ENCODE measurements around the gene AP2A2. TPM values are rescaled to one million over a fixed set of nuclear protein-coding genes. Genes with fewer than 3 reads are reported as not detected.
A peak's percentile ranks its signal among the peaks of the same experiment; 100 is the strongest.

Gene AP2A2
- polyA plus RNA-seq, 1 donor from 2014 or later = 7.1 TPM

DNA sequence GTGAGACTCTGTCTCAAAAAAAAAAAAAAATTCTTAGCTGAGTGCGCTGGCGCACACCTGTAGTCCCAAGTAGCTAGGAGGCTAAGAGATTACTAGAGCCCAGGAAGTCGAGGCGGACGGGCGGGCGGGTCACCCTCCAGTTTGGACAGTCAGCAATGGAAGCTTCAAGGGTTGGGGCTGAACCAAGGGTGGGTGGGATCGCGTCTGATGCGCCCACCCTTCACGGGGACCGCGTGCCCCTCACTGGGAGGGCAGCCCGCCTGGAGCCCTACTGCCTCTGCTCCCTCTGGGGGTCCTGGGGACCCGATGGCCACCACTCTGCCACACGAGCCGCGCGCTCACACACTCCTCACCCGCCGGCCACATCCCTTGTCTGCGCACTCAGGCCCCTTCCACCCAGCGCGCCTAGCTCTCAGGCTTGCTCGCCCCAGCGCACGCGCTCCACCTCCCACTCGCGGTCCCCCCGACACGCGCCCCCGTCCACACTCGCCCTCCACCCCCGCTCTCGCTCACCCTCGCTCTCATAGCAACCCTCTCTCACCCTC lies 15.6 kb upstream of the AP2A2 start:
- Mint-ChIP-seq H3K27me3 (no peaks in the 10 kb centered on the region), H3K9me3 (no peaks in the 10 kb centered on the region), H3K27ac (no peak overlapping the region)

DNA sequence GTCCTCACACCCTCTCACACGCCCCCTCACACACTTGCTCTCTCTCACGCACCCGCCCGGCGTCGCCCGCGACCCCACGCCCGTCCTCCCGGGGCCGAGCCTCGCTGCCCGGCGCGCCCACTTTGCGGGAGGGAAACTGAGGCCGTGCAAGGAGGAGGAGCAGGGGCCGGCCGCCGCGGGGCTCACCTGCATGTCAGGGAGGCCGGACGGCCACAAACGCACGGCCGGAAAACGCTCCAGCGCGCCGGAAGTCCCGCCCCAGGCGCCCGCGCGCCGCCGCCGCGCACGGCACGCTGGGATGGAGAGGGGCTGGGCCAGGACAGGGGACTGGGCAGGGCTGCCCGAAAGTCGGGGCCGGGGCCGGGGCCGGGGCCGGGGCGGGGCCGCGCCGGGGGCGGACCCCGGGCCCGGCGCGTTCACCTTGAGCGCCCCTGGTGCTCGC lies 15.1 kb upstream of the AP2A2 start, which contains the start of gene CHID1:
TSS of gene CHID1 (minus strand) at position 222 of the 442 bp plus-strand sequence. CDS start 5,994 bp downstream, outside the sequence.
- H3K4me1 Mint-ChIP-seq = peaks cover 5 to 17% (median 6%) of the 10 kb centered on the region in 3 donors

More for the DNA sequence above, 15.6 kb upstream of the AP2A2 start:
- H3K4me1 Mint-ChIP-seq = peaks cover 5 to 17% (median 6%) of the 10 kb centered on the region in 3 donors
- peaks cover 2% of the 10 kb centered on the region for H3K36me3 Mint-ChIP-seq
- H3K4me3 Mint-ChIP-seq = peak overlapping the region; percentile 80 to 92 (median 86)

GRCh38 chr11:911031-911889 lies 14.4 kb upstream of the AP2A2 start:
- H3K36me3 Mint-ChIP-seq = peaks cover 1% of the 10 kb centered on the region
- no peaks in the 10 kb centered on the region for H3K9me3 Mint-ChIP-seq
- H3K4me1 Mint-ChIP-seq = peaks cover 4 to 17% (median 6%) of the 10 kb centered on the region in 3 donors
- H3K4me3 Mint-ChIP-seq = peak overlapping the region; percentile 81 to 97 (median 94)
- no peaks in the 10 kb centered on the region for H3K27me3 Mint-ChIP-seq
- peak overlapping the region in 2 of 3 donors; percentile 32 to 83 for H3K27ac Mint-ChIP-seq

More for the DNA sequence above, 15.1 kb upstream of the AP2A2 start, which contains the start of gene CHID1:
- Mint-ChIP-seq H3K4me3 (peak within 1 kb of the TSS; percentile 87 to 97 (median 94)), H3K27ac (peak within 1 kb of the TSS in 2 of 3 donors; percentile 32 to 83), H3K9me3 (no peaks in the 10 kb centered on the region), H3K27me3 (no peaks in the 10 kb centered on the region), H3K36me3 (peaks cover 1% of the 10 kb centered on the region)

- Mint-ChIP-seq H3K4me1 (peaks cover 4 to 17% (median 6%) of the 10 kb centered on the region in 3 donors), H3K36me3 (peaks cover 1% of the 10 kb centered on the region), H3K27me3 (no peaks in the 10 kb centered on the region), H3K4me3 (peak overlapping the region; percentile 81 to 97 (median 94)), H3K27ac (peak overlapping the region in 1 of 3 donors; percentile 83), H3K9me3 (no peaks in the 10 kb centered on the region)
Measured at GRCh38 chr11:911890-912219, 13.8 kb upstream of the AP2A2 start.

DNA sequence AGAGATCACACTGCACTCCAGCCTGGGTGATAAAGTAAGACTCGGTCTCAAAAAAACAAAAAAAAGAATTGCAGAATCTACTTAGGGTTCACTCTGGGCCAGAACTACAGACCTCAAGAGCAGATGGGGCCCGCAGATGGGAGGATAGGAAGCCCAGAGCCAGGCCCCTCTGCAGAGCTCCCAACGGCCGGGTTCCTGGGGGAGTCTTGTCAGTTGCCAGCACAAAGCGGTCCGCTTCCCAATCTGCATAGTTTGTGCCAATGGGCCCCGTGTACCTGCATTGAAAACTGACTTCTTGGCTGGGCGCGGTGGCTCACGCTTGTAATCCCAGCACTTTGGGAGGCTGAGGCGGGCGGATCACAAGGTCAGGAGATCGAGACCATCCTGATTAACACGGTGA lies 13.4 kb upstream of the AP2A2 start:
- peaks cover 4 to 17% (median 6%) of the 10 kb centered on the region in 3 donors for H3K4me1 Mint-ChIP-seq
- no peaks in the 10 kb centered on the region for H3K27me3 Mint-ChIP-seq
- no peaks in the 10 kb centered on the region for H3K36me3 Mint-ChIP-seq
- H3K9me3 Mint-ChIP-seq = no peaks in the 10 kb centered on the region
- H3K27ac Mint-ChIP-seq = no peak overlapping the region
- peak overlapping the region in 3 of 4 donors; percentile 81 to 97 (median 92) for H3K4me3 Mint-ChIP-seq

DNA sequence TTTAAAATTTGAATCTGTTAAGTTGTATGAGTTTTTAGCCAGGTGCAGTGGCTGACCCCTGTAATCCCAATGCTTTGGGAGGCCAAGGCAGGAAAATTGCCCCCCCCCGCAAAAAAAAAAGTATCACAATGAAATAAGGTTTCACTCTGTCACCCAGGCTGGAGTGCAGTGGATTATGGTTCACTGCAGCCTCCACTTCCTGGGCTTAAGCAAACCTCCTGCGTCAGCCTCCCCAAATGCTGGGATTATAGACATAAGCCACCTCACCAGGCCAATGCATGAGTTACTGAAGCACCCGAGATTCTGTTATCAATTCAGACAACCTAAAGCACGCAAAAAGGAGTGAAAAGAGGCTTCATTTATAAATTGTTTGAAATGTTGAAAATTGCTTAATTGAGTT lies 12.6 kb upstream of the AP2A2 start:
- Mint-ChIP-seq H3K27ac (no peak overlapping the region), H3K9me3 (no peaks in the 10 kb centered on the region), H3K4me3 (peak overlapping the region in 2 of 4 donors; percentile 52 to 67), H3K36me3 (no peaks in the 10 kb centered on the region), H3K27me3 (no peaks in the 10 kb centered on the region), H3K4me1 (peaks cover 4 to 13% (median 6%) of the 10 kb centered on the region in 3 donors)

DNA sequence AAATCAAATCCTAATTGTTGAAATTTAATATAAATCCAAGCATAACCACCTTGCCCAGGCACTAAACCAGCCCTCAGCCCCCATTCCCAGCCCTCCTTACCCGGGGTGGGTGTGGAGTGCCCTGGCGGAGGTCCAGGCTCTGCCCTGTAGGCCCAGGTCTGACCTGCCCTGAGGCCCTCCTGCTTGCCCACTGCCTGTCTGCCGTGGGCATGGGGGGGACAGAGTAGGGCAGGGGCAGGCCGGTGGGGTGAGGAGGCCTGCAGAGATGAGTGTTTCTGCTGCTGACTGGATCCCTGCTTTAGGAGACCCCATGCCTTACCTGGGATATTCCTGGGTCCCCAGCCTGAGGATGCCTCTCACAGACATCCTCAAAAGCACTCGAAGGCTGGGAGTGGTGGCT lies 11.5 kb upstream of the AP2A2 start:
- Mint-ChIP-seq H3K4me1 (peaks cover 3 to 9% (median 7%) of the 10 kb centered on the region in 3 donors), H3K4me3 (no peak overlapping the region), H3K27ac (no peak overlapping the region), H3K9me3 (no peaks in the 10 kb centered on the region), H3K27me3 (no peaks in the 10 kb centered on the region), H3K36me3 (no peaks in the 10 kb centered on the region)

GRCh38 chr11:914747-915501 lies 10.7 kb upstream of the AP2A2 start:
- Mint-ChIP-seq H3K36me3 (no peaks in the 10 kb centered on the region), H3K27ac (no peak overlapping the region), H3K9me3 (no peaks in the 10 kb centered on the region), H3K4me3 (no peak overlapping the region), H3K4me1 (peaks cover 0 to 8% (median 6%) of the 10 kb centered on the region in 3 donors), H3K27me3 (no peaks in the 10 kb centered on the region)

GRCh38 chr11:917426-917825 lies 8.2 kb upstream of the AP2A2 start:
- peaks cover 0 to 4% (median 3%) of the 10 kb centered on the region in 3 donors for H3K4me1 Mint-ChIP-seq
- H3K4me3 Mint-ChIP-seq = no peak overlapping the region
- no peak overlapping the region for H3K27ac Mint-ChIP-seq

DNA sequence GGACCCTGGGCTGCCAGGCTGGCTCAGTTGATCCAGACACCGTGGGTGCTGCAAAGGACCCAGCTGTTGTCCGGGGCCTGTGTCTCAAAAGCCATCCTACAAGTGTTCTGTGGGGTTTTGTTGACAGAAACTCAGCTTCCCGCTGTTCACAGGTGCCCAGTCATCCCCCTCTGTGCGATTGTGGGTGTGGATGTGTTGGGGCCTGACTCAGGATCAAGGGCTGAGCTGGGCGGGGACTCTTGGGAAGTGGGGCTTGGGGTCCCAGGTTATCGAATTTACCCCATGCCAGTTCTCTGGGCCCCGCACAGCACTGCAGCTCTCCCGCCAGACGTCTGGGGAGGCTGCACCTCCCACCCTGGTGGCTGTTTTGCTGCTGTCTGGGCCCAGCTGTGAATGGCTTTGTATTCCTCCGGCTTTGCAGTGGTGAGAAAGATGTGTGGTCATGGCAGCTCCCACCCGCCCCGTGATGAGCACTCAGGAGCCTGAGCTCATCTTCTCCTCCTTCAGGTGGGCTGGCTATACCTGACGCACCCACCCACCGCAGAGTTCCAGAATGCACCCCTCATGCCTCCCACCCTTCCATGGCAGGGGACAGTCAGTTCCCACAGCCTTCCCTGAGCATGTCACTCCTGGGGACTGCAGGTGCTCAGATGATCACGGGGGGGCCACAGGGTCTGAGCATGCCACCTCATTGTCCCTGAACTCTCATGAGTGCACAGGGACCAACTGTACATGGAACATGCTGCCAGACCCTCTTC lies 3.6 kb upstream of the AP2A2 start:
- H3K36me3 Mint-ChIP-seq = no peaks in the 10 kb centered on the region
- peak overlapping the region in 1 of 4 donors; percentile 55 for H3K4me3 Mint-ChIP-seq
- peak overlapping the region in 1 of 3 donors; percentile 84 for H3K27ac Mint-ChIP-seq
- no peaks in the 10 kb centered on the region for H3K9me3 Mint-ChIP-seq
- no peaks in the 10 kb centered on the region for H3K27me3 Mint-ChIP-seq
- peaks cover 0 to 12% (median 4%) of the 10 kb centered on the region in 3 donors for H3K4me1 Mint-ChIP-seq

More at GRCh38 chr11:917426-917825, 8.2 kb upstream of the AP2A2 start:
- Mint-ChIP-seq H3K36me3 (no peaks in the 10 kb centered on the region), H3K27me3 (no peaks in the 10 kb centered on the region), H3K9me3 (no peaks in the 10 kb centered on the region)

GRCh38 chr11:923691-924405 lies 1.8 kb upstream of the AP2A2 start:
- peak overlapping the region in 3 of 4 donors; percentile 43 to 84 (median 55) for H3K4me3 Mint-ChIP-seq
- H3K36me3 Mint-ChIP-seq = no peaks in the 10 kb centered on the region
- H3K27me3 Mint-ChIP-seq = no peaks in the 10 kb centered on the region
- peaks cover 7 to 23% (median 12%) of the 10 kb centered on the region in 3 donors for H3K4me1 Mint-ChIP-seq
- H3K27ac Mint-ChIP-seq = peak overlapping the region in 2 of 3 donors; percentile 47 to 84
- H3K9me3 Mint-ChIP-seq = no peaks in the 10 kb centered on the region

DNA sequence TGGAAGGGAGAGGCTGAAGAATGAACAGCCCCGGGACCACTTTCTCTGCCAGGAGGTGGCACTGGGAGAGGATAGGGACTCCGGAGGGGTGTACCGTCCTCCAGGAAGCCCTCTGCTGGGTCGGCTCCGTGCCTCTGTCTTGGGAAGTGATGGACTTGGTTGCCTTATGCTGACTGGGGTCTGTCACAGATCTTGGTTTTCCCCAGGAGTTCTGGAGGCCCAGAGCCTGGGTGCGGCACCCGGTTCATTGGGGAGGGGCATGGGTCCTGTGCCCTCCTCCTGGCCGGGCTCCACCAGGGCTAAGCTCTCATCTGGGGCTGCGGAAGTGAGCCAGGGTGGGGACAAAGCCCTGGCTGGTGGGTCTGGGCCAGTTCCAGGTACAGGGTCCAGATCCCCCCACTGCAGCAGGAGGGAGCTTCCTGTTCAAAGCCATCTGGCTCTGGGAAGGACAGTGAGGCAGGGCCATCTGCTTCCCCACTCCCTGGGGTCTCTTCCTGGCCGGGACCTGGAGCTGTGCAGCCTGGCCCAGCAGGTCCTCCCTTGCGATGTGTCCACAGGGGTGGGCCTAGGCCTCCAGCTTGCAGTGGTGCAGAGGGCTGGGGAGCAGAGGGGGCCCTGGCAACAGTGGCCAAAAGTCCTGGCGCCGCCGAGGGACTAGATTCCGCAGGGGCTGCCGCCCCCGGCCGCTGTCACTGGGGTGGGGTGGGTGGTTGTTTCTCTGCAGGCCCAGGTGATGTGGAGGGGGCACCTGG lies 1.1 kb upstream of the AP2A2 start:
- H3K27me3 Mint-ChIP-seq = no peaks in the 10 kb centered on the region

GRCh38 chr11:925158-925495 lies 543 bp upstream of the AP2A2 start:
- no peak overlapping the region for H3K4me3 Mint-ChIP-seq
- no peaks in the 10 kb centered on the region for H3K9me3 Mint-ChIP-seq
- peaks cover 5 to 22% (median 14%) of the 10 kb centered on the region in 3 donors for H3K4me1 Mint-ChIP-seq
- no peak overlapping the region for H3K27ac Mint-ChIP-seq
- no peaks in the 10 kb centered on the region for H3K27me3 Mint-ChIP-seq
- no peaks in the 10 kb centered on the region for H3K36me3 Mint-ChIP-seq

More for the DNA sequence above, 1.1 kb upstream of the AP2A2 start:
- no peaks in the 10 kb centered on the region for H3K9me3 Mint-ChIP-seq
- H3K4me3 Mint-ChIP-seq = peak overlapping the region in 3 of 4 donors; percentile 5 to 55 (median 41)
- peaks cover 4 to 22% (median 14%) of the 10 kb centered on the region in 3 donors for H3K4me1 Mint-ChIP-seq
- H3K36me3 Mint-ChIP-seq = no peaks in the 10 kb centered on the region
- H3K27ac Mint-ChIP-seq = peak overlapping the region in 2 of 3 donors; percentile 47 to 84

All from IgD-negative memory B cell (primary cell).